Activated CD4-positive, alpha-beta T cell treated with anti-CD3 and anti-CD28 coated beads, Interleukin-2, Interleukin-6, amounts not matched to agents 100 ng/mL and 50 ng/mL, durations not matched to agents 16 hours and 8 hours (primary cell): ENCODE results near the gene SIGLEC6.

Experiments
- DNase-seq: peaks from one replicate; pipeline ENCODE4 v3.0.0-alpha.2; 2020

The SIGLEC6 gene

DNA sequence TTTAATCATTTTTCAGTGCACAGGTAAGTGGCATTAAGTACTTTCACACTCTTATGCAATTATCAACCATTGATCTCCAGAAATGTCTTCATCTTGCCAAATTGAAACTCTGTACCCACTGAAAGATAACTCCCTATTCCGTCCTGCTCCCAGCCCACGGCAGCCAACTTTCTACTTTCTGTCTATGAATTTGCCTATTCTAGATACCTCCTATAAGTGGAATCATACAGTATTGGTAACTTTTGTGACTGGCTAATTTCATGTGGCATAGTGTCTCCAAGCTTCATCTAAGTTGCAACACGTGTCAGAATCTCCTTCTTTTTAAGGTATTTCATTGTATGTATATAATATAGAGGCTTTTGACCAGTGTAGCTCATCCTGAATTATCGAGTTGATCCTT is 58.9 kb downstream of the SIGLEC6 start:
- no peak for DNase-seq

- DNase-seq: no peak
Observed at GRCh38 chr19:51471527-51471926, 59.9 kb downstream of the SIGLEC6 start.

GRCh38 chr19:51470966-51471365 is 60.5 kb downstream of the SIGLEC6 start:
- DNase-seq: no peak

DNA sequence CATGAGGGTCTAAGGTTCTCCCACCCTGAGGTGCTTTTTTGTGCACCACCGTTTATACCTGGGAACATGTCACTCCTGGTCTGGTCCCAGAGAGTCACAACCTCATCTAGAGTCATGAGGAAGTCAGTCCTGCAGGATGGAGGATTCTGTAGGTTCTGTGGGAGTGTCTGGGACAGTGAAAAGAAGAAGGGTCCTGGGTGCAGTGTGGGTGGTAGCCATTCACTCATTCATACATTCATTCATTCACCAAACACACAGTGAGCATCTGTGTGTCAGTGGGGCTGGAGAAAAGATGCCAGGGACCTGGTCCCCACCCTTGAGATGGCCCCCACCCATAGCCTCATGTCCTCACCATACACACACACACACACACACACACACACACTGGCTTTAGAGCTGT is 61.8 kb downstream of the SIGLEC6 start:
- DNase-seq: no peak

GRCh38 chr19:51469162-51469561 is 62.3 kb downstream of the SIGLEC6 start:
- no peak for DNase-seq

- no peak for DNase-seq
Observed at GRCh38 chr19:51468545-51468920, 62.9 kb downstream of the SIGLEC6 start.

DNA sequence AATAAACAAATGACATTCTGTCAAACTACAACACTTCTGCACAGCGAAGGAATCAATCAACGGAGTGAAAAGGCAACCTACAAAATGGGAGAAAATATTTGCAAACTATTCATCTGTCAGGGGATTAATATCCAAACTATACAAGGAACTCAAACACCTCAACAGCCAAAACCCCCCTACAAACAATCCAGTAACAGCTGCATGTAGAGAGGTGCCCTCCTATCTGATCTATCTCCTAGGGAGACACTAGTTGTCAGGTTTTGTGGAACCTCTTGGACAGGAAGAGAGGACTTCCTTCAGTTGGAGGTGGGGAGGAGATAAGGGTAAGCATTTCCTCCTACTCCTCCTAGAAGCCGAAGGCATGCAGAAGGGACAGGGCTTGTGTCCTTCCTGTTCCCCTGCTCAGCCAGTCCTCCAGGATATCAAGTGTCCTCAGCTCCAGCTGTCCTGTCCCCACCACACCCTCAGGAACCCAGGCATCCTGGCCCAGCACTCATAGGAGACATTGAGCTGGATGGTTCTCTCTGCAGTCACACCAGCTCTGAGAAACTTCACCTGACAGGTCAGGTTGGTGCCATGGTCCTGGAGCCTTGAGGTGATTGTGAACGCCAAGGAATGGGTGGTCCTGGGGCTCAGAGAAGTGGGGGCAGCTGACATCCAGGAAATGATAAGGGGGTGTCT is 63.5 kb downstream of the SIGLEC6 start:
- DNase-seq: no peak
